ENCODE results near the gene CISD3.

CISD3 gene

GRCh38 chr17:38745545-38745944 is 15.4 kb downstream of the CISD3 start:
- TF ChIP-seq CTCF (IDR thresholded peaks at IDR 0.05; ENCODE audit: low read depth, low read length), result no peak
- DNase-seq (ENCODE audit: low read depth in 2 of 2), result no peak
- H3K4me3 ChIP-seq (replicated peaks in 1 of 2; ENCODE audit: low read depth in 2 of 2, low read length in 2 of 2), result no peak overlapping the region

- H3K4me3 ChIP-seq (replicated peaks in 1 of 2; ENCODE audit: low read depth in 2 of 2, low read length in 2 of 2), result peak overlapping the region; percentile 92 to 98
- no peak for TF ChIP-seq CTCF (IDR thresholded peaks at IDR 0.05; ENCODE audit: low read depth, low read length)
- DNase-seq (ENCODE audit: low read depth in 2 of 2), result no peak
Measured at GRCh38 chr17:38746004-38746848, 16.1 kb downstream of the CISD3 start.

- no peak for TF ChIP-seq CTCF (IDR thresholded peaks at IDR 0.05; ENCODE audit: low read depth, low read length)
- H3K4me3 ChIP-seq (replicated peaks in 1 of 2; ENCODE audit: low read depth in 2 of 2, low read length in 2 of 2), result peak overlapping the region; percentile 92 to 98
- no peak for DNase-seq (ENCODE audit: low read depth in 2 of 2)
Measured at GRCh38 chr17:38746849-38747462, 16.8 kb downstream of the CISD3 start.

- peak overlapping the region; percentile 92 to 98 for H3K4me3 ChIP-seq (replicated peaks in 1 of 2; ENCODE audit: low read depth in 2 of 2, low read length in 2 of 2)
- DNase-seq (ENCODE audit: low read depth in 2 of 2), result peak; percentile 34 to 41
- no peak for TF ChIP-seq CTCF (IDR thresholded peaks at IDR 0.05; ENCODE audit: low read depth, low read length)
Measured at GRCh38 chr17:38747463-38748148, 17.5 kb downstream of the CISD3 start.

- peak; percentile 90 to 92 for DNase-seq (ENCODE audit: low read depth in 2 of 2)
- no peak for TF ChIP-seq CTCF (IDR thresholded peaks at IDR 0.05; ENCODE audit: low read depth, low read length)
- peak within 1 kb of the TSS; percentile 92 to 98 for H3K4me3 ChIP-seq (replicated peaks in 1 of 2; ENCODE audit: low read depth in 2 of 2, low read length in 2 of 2)
Measured at GRCh38 chr17:38748149-38748891, 18.2 kb downstream of the CISD3 start, which contains the start of gene PCGF2. PCGF2 (minus strand) TSS chr17:38748336; CDS start chr17:38740402, 7,934 bp downstream.

- no peak for TF ChIP-seq CTCF (IDR thresholded peaks at IDR 0.05; ENCODE audit: low read depth, low read length)
- DNase-seq (ENCODE audit: low read depth in 2 of 2), result no peak
Measured at GRCh38 chr17:38748892-38749222, 18.7 kb downstream of the CISD3 start.

More at GRCh38 chr17:38748892-38749222, 18.7 kb downstream of the CISD3 start:
- peak overlapping the region; percentile 92 to 98 for H3K4me3 ChIP-seq (replicated peaks in 1 of 2; ENCODE audit: low read depth in 2 of 2, low read length in 2 of 2)
